GM12878 (cell line): ENCODE data around the gene BANP. TPM values are rescaled to one million over a fixed set of nuclear protein-coding genes. Genes with fewer than 3 reads are reported as not detected.
"Not testable (repeated sequence)": the region's sequence is repeated elsewhere in the genome, so short reads cannot be mapped to it uniquely, and the experiment has no call there.

Source experiments
- ATAC-seq: fragments of 200-7000 bp; cut with Tn5 transposase; 3 replicates; pipeline ENCODE4 v1.9.1; 2020; ENCODE audit warnings: mild to moderate bottlenecking, moderate library complexity
- BruUV-seq: library from RNA; stranded (reverse); fragments of 400-500 nt; replicated peaks from 2 replicates; lab custom pipeline; 2021; lab: Mats Ljungman, UMichigan
- CTCF ChIA-PET: fragments of 300-600 bp; sonication (Branson Sonifier 250); formaldehyde crosslinking; extraction: SDS; loops from one replicate; lab custom pipeline; 2021; ENCODE audit warnings: inconsistent platforms; lab: Yijun Ruan, JAX
- POLR2A ChIA-PET: fragments of 350-600 bp; formaldehyde crosslinking; extraction: SDS; loops from one replicate; lab custom pipeline; 2021; ENCODE audit warnings: inconsistent platforms; lab: Charles Lee
- RAD21 ChIA-PET: fragments of 300-600 bp; sonication (Branson Sonifier 250); formaldehyde crosslinking; loops from one replicate; lab custom pipeline; 2023; ENCODE audit warnings: antibody characterized with exemption; ENCODE audit not compliant: unreplicated experiment; lab: Charles Lee
- SMC1A ChIA-PET: fragments of 300-600 bp; sonication (Branson Sonifier 250); formaldehyde crosslinking; loops from one replicate; lab custom pipeline; 2023; ENCODE audit not compliant: unreplicated experiment, uncharacterized antibody; lab: Charles Lee
- DNase-seq: peaks from one replicate; pipeline ENCODE4 v3.0.0-alpha.2; 2011; ENCODE audit warnings: low read depth, low spot score
- FAIRE-seq: peaks from 3 replicates; lab custom pipeline; 2011; peaks lifted over from hg19 to GRCh38; lab: Jason Lieb, UNC
- H2AFZ ChIP-seq: 2 replicates; pipeline ENCODE4 v1.6.0; 2011; ENCODE audit warnings: low read depth, low read length, control low read depth; ENCODE audit not compliant: control insufficient read depth
- H3K27ac ChIP-seq: 2 replicates; pipeline ENCODE4 v1.5.1; 2011; ENCODE audit warnings: control low read depth; ENCODE audit not compliant: control insufficient read depth, insufficient read depth
- H3K27me3 ChIP-seq, 2 experiments: replicated peaks in 1 of 2; 2 replicates each; pipeline versions ENCODE4 v1.6.0 to v1.6.1; 2011; ENCODE audit warnings: low read length in 1 of 2; ENCODE audit not compliant: control insufficient read depth in 2 of 2, insufficient read depth in 2 of 2
- H3K36me3 ChIP-seq, 2 experiments: 2 replicates each; pipeline ENCODE4 v1.5.1; 2011; ENCODE audit warnings: low read length in 1 of 2; ENCODE audit not compliant: control insufficient read depth in 2 of 2, insufficient read depth in 2 of 2
- H3K4me1 ChIP-seq: 2 replicates; pipeline ENCODE4 v1.6.1; 2011; ENCODE audit warnings: mild to moderate bottlenecking, low read length, moderate library complexity, mixed read lengths; ENCODE audit not compliant: control insufficient read depth, insufficient read depth
- H3K4me2 ChIP-seq: 2 replicates; pipeline ENCODE4 v1.6.0; 2011; ENCODE audit warnings: control low read depth; ENCODE audit not compliant: control insufficient read depth, insufficient read depth
- H3K4me3 ChIP-seq: fragments of 200-600 bp; sonication (generic); 2 replicates; pipeline ENCODE4 v1.5.1; 2016
- H3K79me2 ChIP-seq: 2 replicates; pipeline ENCODE4 v1.6.0; 2011; ENCODE audit warnings: low read length; ENCODE audit not compliant: control insufficient read depth, insufficient read depth
- H3K9ac ChIP-seq: 2 replicates; pipeline ENCODE4 v1.8.0; 2011; ENCODE audit warnings: low read length, control low read depth, mixed read lengths; ENCODE audit not compliant: control insufficient read depth, insufficient read depth
- H3K9me3 ChIP-seq: replicated peaks from 3 replicates; pipeline ENCODE4 v1.5.1; 2011; ENCODE audit warnings: mild to moderate bottlenecking, low read length; ENCODE audit not compliant: control insufficient read depth, insufficient read depth
- H4K20me1 ChIP-seq: 2 replicates; pipeline ENCODE4 v1.6.0; 2011; ENCODE audit not compliant: control insufficient read depth, insufficient read depth
- CHD4 ChIP-seq: fragments of 200-600 bp; sonication (generic); IDR thresholded peaks from 2 replicates; pipeline ENCODE4 v1.6.1; 2016; ENCODE audit warnings: mild to moderate bottlenecking
- NBN ChIP-seq: fragments of 450-650 bp; IDR thresholded peaks from 2 replicates; pipeline ENCODE4 v1.6.1; 2016
- RBBP5 ChIP-seq: fragments of 200-600 bp; sonication (generic); conservative IDR thresholded peaks from 2 replicates; pipeline ENCODE4 v1.6.1; 2016
- SIX5 ChIP-seq: IDR thresholded peaks from 2 replicates; pipeline ENCODE4 v1.6.1; 2011; ENCODE audit warnings: mild to moderate bottlenecking, low read depth, low read length, moderate library complexity; ENCODE audit not compliant: severe bottlenecking
- SMAD5 ChIP-seq: IDR thresholded peaks from 2 replicates; pipeline ENCODE4 v1.6.1; 2016; ENCODE audit warnings: antibody characterized with exemption, low read depth
- TCF12 ChIP-seq: IDR thresholded peaks from 2 replicates; pipeline ENCODE4 v1.6.1; 2011; ENCODE audit warnings: low read depth, mild to moderate bottlenecking, low read length
- YBX1 ChIP-seq: fragments of 450-650 bp; IDR thresholded peaks from 2 replicates; pipeline ENCODE4 v1.6.1; 2016; ENCODE audit warnings: antibody characterized with exemption
- WGBS: methylation state at CpG from one replicate; pipeline ENCODE4 v1.1.6; 2016; ENCODE audit warnings: low lambda C conversion rate; ENCODE audit not compliant: insufficient replicate concordance, insufficient coverage; ENCODE audit errors: missing lambda C conversion rate; 5-methylcytosine and 5-hydroxymethylcytosine counted together
- in situ Hi-C: fragments of 300-500 bp; cut with MboI; formaldehyde crosslinking; loops from 9 replicates; pipeline ENCODE4 v1.14.3; 2018; ENCODE audit warnings: mixed read lengths
- intact Hi-C: fragments of 100-400 bp; cut with micrococcal nuclease; formaldehyde crosslinking; loops from one replicate; pipeline ENCODE4 v1.14.2; 2022; ENCODE audit not compliant: unreplicated experiment
- polyA plus RNA-seq, 11 experiments: library from polyadenylated mRNA; depleted of rRNA in 4 of 11; unstranded in 6 of 11; stranded (reverse) in 5 of 11; fragments of >200 nt; fragmentation: Nextera tagmentation in 4 of 11; fragmentation: Illumina TruSeq in 1 of 11; extraction: Ambion mirVana in 4 of 11; extraction: Trizol in 1 of 11; gene quantifications; 1 replicate in 1 of 11; 2 replicates in 10 of 11; pipeline versions ENCODE4 v1.2.1 to v1.2.3, GENCODE V29; 2011 to 2016; ENCODE audit warnings: inconsistent platforms in 2 of 11, missing spikeins in 2 of 11, low read depth in 1 of 11
- total RNA-seq, 4 experiments: library from RNA; depleted of rRNA in 3 of 4; stranded (reverse); fragments of >200 nt in 3 of 4; fragmentation: Illumina TruSeq in 1 of 4; extraction: Trizol in 1 of 4; gene quantifications; 2 replicates each; pipeline versions ENCODE4 v1.2.1 to v1.2.3, GENCODE V29; 2013 to 2021
- TF ChIP-seq, protein P1 (sequence below): fragments of 450-650 bp; IDR thresholded peaks from 2 replicates; pipeline ENCODE4 v1.6.1; 2017; ENCODE audit warnings: mild to moderate bottlenecking, moderate library complexity
- TF ChIP-seq, protein P2 (sequence below): fragments of 450-650 bp; IDR thresholded peaks from 2 replicates; pipeline ENCODE4 v1.6.1; 2017; ENCODE audit warnings: mild to moderate bottlenecking, moderate library complexity

The BANP gene
- total and polyA plus RNA-seq, 10 of the 15 experiments (the other 5 are each of a cell fraction or from before 2014, with no cell fraction given), result 3.9 to 21.9 (median 12.2) TPM

DNA sequence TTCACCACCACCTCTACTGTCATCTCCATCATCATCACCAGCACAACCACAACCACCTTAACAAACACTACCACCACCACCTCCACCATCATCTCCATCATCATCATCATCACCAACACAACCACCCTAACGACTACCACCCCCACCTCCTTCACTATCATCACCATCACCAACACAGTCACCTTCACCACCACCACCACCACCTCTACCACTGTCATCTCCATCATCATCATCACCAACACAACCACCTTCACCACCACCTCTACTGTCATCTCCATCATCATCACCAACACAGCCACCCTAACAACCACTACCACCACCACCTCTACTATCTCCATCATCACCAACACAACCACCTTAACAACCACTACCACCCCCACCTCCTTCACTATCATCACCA is 102.2 kb downstream of the BANP start:
- H3K9ac ChIP-seq, H3K79me2 ChIP-seq, DNase-seq, H2AFZ ChIP-seq, RAD21 ChIA-PET, H3K4me1 ChIP-seq, H3K27me3 ChIP-seq, H3K4me3 ChIP-seq, H3K36me3 ChIP-seq, H3K9me3 ChIP-seq, SMC1A ChIA-PET, ATAC-seq, CTCF ChIA-PET, FAIRE-seq, intact Hi-C loops, H3K27ac ChIP-seq, POLR2A ChIA-PET, BruUV-seq, H3K4me2 ChIP-seq, H4K20me1 ChIP-seq, in situ Hi-C loops: not testable (repeated sequence)
- WGBS, result 67% methylated on average over 1 of the region's 1 CpG

DNA sequence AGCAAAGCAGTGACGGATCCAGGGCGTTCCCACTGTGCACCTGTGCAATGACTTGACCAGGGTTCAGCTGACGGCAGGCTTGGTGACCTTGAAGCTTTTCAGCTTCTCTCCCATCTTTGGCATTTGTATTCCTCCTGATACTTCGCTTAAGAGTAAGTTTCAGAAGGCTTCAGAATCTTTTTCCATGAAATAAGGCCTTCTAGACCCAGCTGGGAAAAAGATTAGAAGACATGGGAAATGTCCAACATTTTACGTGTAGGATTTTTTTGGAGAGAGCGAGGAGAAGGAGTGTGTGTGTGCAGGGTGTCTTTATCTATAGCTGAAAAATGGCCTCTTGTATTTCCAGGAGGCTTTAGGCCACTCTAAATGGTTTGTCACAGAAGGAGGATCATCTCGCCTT is 104.1 kb downstream of the BANP start:
- no peak overlapping the region for H3K9ac ChIP-seq
- no TSS peak for BruUV-seq
- no peaks in the 10 kb centered on the region for H3K27me3 ChIP-seq
- CTCF ChIA-PET, result no interaction called here
- intact Hi-C loops, result no loop called here
- no peaks in the 10 kb centered on the region for H3K79me2 ChIP-seq
- RAD21 ChIA-PET, result no interaction called here
- H2AFZ ChIP-seq, result no peak overlapping the region
- no peaks in the 10 kb centered on the region for H3K4me1 ChIP-seq
- FAIRE-seq, result no peak
- no peak overlapping the region for H3K27ac ChIP-seq
- no peaks in the 10 kb centered on the region for H4K20me1 ChIP-seq
- in situ Hi-C loops, result no loop called here
- H3K4me3 ChIP-seq, result no peak overlapping the region
- no peak for DNase-seq
- no peaks in the 10 kb centered on the region; the same call in 2 of the 3 replicates for H3K9me3 ChIP-seq
- H3K4me2 ChIP-seq, result no peak overlapping the region
- POLR2A ChIA-PET, result no interaction called here
- no peak for ATAC-seq
- WGBS, result 96% methylated on average over 7 of the region's 7 CpGs
- H3K36me3 ChIP-seq, result peaks cover 2 to 6% of the 10 kb centered on the region in 2 experiments; a peak in 3 of 4 replicates
- SMC1A ChIA-PET, result interaction anchor here (0.9 kb wide), 1 partner anchor 375 kb away, joined by 3 read pairs; no protein-coding TSS in a partner anchor
- TF ChIP-seq CHD4 (no peak), NBN (no peak), RBBP5 (no peak), YBX1 (no peak), TCF12 (no peak), SMAD5 (no peak), SIX5 (no peak)
- TF ChIP-seq, protein P1, sequence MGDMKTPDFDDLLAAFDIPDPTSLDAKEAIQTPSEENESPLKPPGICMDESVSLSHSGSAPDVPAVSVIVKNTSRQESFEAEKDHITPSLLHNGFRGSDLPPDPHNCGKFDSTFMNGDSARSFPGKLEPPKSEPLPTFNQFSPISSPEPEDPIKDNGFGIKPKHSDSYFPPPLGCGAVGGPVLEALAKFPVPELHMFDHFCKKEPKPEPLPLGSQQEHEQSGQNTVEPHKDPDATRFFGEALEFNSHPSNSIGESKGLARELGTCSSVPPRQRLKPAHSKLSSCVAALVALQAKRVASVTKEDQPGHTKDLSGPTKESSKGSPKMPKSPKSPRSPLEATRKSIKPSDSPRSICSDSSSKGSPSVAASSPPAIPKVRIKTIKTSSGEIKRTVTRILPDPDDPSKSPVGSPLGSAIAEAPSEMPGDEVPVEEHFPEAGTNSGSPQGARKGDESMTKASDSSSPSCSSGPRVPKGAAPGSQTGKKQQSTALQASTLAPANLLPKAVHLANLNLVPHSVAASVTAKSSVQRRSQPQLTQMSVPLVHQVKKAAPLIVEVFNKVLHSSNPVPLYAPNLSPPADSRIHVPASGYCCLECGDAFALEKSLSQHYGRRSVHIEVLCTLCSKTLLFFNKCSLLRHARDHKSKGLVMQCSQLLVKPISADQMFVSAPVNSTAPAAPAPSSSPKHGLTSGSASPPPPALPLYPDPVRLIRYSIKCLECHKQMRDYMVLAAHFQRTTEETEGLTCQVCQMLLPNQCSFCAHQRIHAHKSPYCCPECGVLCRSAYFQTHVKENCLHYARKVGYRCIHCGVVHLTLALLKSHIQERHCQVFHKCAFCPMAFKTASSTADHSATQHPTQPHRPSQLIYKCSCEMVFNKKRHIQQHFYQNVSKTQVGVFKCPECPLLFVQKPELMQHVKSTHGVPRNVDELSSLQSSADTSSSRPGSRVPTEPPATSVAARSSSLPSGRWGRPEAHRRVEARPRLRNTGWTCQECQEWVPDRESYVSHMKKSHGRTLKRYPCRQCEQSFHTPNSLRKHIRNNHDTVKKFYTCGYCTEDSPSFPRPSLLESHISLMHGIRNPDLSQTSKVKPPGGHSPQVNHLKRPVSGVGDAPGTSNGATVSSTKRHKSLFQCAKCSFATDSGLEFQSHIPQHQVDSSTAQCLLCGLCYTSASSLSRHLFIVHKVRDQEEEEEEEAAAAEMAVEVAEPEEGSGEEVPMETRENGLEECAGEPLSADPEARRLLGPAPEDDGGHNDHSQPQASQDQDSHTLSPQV, result no peak
- TF ChIP-seq, protein P2, sequence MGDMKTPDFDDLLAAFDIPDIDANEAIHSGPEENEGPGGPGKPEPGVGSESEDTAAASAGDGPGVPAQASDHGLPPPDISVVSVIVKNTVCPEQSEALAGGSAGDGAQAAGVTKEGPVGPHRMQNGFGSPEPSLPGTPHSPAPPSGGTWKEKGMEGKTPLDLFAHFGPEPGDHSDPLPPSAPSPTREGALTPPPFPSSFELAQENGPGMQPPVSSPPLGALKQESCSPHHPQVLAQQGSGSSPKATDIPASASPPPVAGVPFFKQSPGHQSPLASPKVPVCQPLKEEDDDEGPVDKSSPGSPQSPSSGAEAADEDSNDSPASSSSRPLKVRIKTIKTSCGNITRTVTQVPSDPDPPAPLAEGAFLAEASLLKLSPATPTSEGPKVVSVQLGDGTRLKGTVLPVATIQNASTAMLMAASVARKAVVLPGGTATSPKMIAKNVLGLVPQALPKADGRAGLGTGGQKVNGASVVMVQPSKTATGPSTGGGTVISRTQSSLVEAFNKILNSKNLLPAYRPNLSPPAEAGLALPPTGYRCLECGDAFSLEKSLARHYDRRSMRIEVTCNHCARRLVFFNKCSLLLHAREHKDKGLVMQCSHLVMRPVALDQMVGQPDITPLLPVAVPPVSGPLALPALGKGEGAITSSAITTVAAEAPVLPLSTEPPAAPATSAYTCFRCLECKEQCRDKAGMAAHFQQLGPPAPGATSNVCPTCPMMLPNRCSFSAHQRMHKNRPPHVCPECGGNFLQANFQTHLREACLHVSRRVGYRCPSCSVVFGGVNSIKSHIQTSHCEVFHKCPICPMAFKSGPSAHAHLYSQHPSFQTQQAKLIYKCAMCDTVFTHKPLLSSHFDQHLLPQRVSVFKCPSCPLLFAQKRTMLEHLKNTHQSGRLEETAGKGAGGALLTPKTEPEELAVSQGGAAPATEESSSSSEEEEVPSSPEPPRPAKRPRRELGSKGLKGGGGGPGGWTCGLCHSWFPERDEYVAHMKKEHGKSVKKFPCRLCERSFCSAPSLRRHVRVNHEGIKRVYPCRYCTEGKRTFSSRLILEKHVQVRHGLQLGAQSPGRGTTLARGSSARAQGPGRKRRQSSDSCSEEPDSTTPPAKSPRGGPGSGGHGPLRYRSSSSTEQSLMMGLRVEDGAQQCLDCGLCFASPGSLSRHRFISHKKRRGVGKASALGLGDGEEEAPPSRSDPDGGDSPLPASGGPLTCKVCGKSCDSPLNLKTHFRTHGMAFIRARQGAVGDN, result no peak
